HCT116 (cell line): ENCODE data around the gene SDK1. TPM values are rescaled to one million over a fixed set of nuclear protein-coding genes. Genes with fewer than 3 reads are reported as not detected.

Source experiments
- ATAC-seq: fragments of 200-7000 bp; cut with Tn5 transposase; 2 replicates; pipeline ENCODE4 v1.9.1; 2020; ENCODE audit warnings: mild to moderate bottlenecking, moderate library complexity
- BruUV-seq: library from RNA; stranded (reverse); fragments of 400-500 nt; replicated peaks from 2 replicates; lab custom pipeline; 2021; lab: Mats Ljungman, UMichigan
- CTCF ChIA-PET: fragments of 300-600 bp; sonication (Branson Sonifier 250); formaldehyde crosslinking; loops from one replicate; lab custom pipeline; 2021; ENCODE audit warnings: antibody characterized with exemption; lab: Charles Lee
- POLR2A ChIA-PET: fragments of 300-600, 350-600 bp; sonication (Branson Sonifier 250); formaldehyde crosslinking; loops from one replicate; lab custom pipeline; 2021; ENCODE audit warnings: antibody characterized with exemption; lab: Charles Lee
- RAD21 ChIA-PET, 2 experiments: fragments of 300-600 bp; sonication (Branson Sonifier 250); formaldehyde crosslinking; loops; one replicate each; lab custom pipeline; 2023; ENCODE audit warnings: low total read pairs in 2 of 2; ENCODE audit not compliant: uncharacterized antibody in 2 of 2, unreplicated experiment in 2 of 2, low non-redundant PET in 1 of 2; lab: Charles Lee
- DNase-seq: peaks from one replicate; pipeline ENCODE4 v3.0.0-alpha.2; 2010; ENCODE audit warnings: low read depth, low spot score
- H2AFZ ChIP-seq: fragments of 200-600 bp; shearing (Covaris generic), sonication (generic); 2 replicates; pipeline ENCODE4 v1.6.1; 2017; ENCODE audit warnings: low read depth, mixed run types, mixed read lengths, antibody characterized with exemption, low read length; ENCODE audit not compliant: poor library complexity, severe bottlenecking
- H3K27ac ChIP-seq: 2 replicates; pipeline ENCODE4 v1.5.1; 2012; ENCODE audit warnings: low read depth, low read length
- H3K27me3 ChIP-seq: fragments of 200-600 bp; sonication (generic); 2 replicates; pipeline ENCODE4 v1.6.1; 2016; ENCODE audit warnings: mixed run types, low read length, mixed read lengths; ENCODE audit not compliant: insufficient read depth
- H3K36me3 ChIP-seq, 2 experiments: fragments of 200-500 bp in 1 of 2; fragments of 200-600 bp in 1 of 2; sonication (Bioruptor generic) in 1 of 2; sonication (generic) in 1 of 2; 2 replicates each; pipeline versions ENCODE4 v1.5.1 to v1.6.1; 2014 to 2016; ENCODE audit warnings: low read length in 2 of 2, inconsistent platforms in 1 of 2, mixed read lengths in 1 of 2, mixed run types in 1 of 2; ENCODE audit not compliant: insufficient read depth in 2 of 2, control insufficient read depth in 1 of 2
- H3K4me1 ChIP-seq, 2 experiments: fragments of 200-600 bp in 1 of 2; sonication (generic) in 1 of 2; 2 replicates each; pipeline versions ENCODE4 v1.5.1 to v1.6.1; 2012 to 2017; ENCODE audit warnings: low read length in 2 of 2, inconsistent platforms in 1 of 2, mild to moderate bottlenecking in 1 of 2, mixed read lengths in 1 of 2, mixed run types in 1 of 2, moderate library complexity in 1 of 2; ENCODE audit not compliant: insufficient read depth in 2 of 2, control insufficient read depth in 1 of 2
- H3K4me2 ChIP-seq: fragments of 200-600 bp; sonication (generic); 2 replicates; pipeline ENCODE4 v1.6.1; 2017; ENCODE audit warnings: mixed run types, low read length, mixed read lengths
- H3K4me3 ChIP-seq, 2 experiments: fragments of 200-600 bp in 1 of 2; sonication (generic) in 1 of 2; replicated peaks in 1 of 2; 2 replicates each; pipeline ENCODE4 v1.5.1; 2011 to 2016; ENCODE audit warnings: low read length in 2 of 2, control low read depth in 1 of 2, low read depth in 1 of 2, mild to moderate bottlenecking in 1 of 2, mixed read lengths in 1 of 2, mixed run types in 1 of 2
- H3K79me2 ChIP-seq: fragments of 200-600 bp; sonication (generic); 2 replicates; pipeline ENCODE4 v1.6.1; 2017; ENCODE audit warnings: mild to moderate bottlenecking, mixed run types, low read length, moderate library complexity, mixed read lengths; ENCODE audit not compliant: insufficient read depth
- H3K9ac ChIP-seq: fragments of 200-600 bp; sonication (generic); 2 replicates; pipeline ENCODE4 v1.6.1; 2016; ENCODE audit warnings: low read length, mixed read lengths
- H3K9me2 ChIP-seq: fragments of 200-600 bp; sonication (generic), shearing (Covaris generic); 2 replicates; pipeline ENCODE4 v1.6.1; 2017; ENCODE audit warnings: mixed run types, mild to moderate bottlenecking, moderate library complexity; ENCODE audit not compliant: insufficient read depth
- H3K9me3 ChIP-seq, 2 experiments: fragments of 200-500 bp in 1 of 2; fragments of 200-600 bp in 1 of 2; sonication (Bioruptor generic) in 1 of 2; sonication (generic) in 1 of 2; 2 replicates each; pipeline ENCODE4 v1.6.1; 2014 to 2017; ENCODE audit warnings: low read length in 2 of 2, mixed read lengths in 2 of 2, inconsistent platforms in 1 of 2, low read depth in 1 of 2, mild to moderate bottlenecking in 1 of 2, mixed run types in 1 of 2, moderate library complexity in 1 of 2; ENCODE audit not compliant: control insufficient read depth in 1 of 2, insufficient read depth in 1 of 2
- H4K20me1 ChIP-seq: fragments of 200-600 bp; sonication (generic), shearing (Covaris generic); 2 replicates; pipeline ENCODE4 v1.6.1; 2017; ENCODE audit warnings: mixed run types, mild to moderate bottlenecking, moderate library complexity; ENCODE audit not compliant: insufficient read depth
- CTCF ChIP-seq, 3 experiments: fragments of 200-600 bp in 1 of 3; sonication (generic) in 1 of 3; IDR thresholded peaks in 2 of 3; conservative IDR thresholded peaks in 1 of 3; 2 replicates each; pipeline ENCODE4 v1.5.1; 2012 to 2017; ENCODE audit warnings: low read depth in 2 of 3, low read length in 2 of 3, antibody characterized with exemption in 1 of 3, borderline replicate concordance in 1 of 3, control low read depth in 1 of 3, mild to moderate bottlenecking in 1 of 3, mixed read lengths in 1 of 3, mixed run types in 1 of 3, moderate library complexity in 1 of 3; ENCODE audit not compliant: insufficient read depth in 1 of 3
- EGR1 ChIP-seq: IDR thresholded peaks from 2 replicates; pipeline ENCODE4 v1.6.1; 2012; ENCODE audit warnings: low read depth
- ELF1 ChIP-seq: IDR thresholded peaks from 2 replicates; pipeline ENCODE4 v1.6.1; 2012; ENCODE audit warnings: low read depth, borderline replicate concordance
- EZH2 ChIP-seq: fragments of 200-600 bp; sonication (generic); IDR thresholded peaks from 2 replicates; pipeline ENCODE4 v1.6.1; 2017; ENCODE audit warnings: antibody characterized with exemption, mixed run types
- RAD21 ChIP-seq: IDR thresholded peaks from 2 replicates; pipeline ENCODE4 v1.6.1; 2012; ENCODE audit warnings: low read depth, mild to moderate bottlenecking
- SP1 ChIP-seq: IDR thresholded peaks from 2 replicates; pipeline ENCODE4 v1.6.1; 2012; ENCODE audit warnings: low read depth
- TCF7L2 ChIP-seq: IDR thresholded peaks from 2 replicates; pipeline ENCODE4 v1.7.0; 2011; ENCODE audit warnings: borderline replicate concordance, inconsistent platforms; ENCODE audit not compliant: insufficient read depth, insufficient read length; ENCODE audit errors: extremely low read depth
- YY1 ChIP-seq: IDR thresholded peaks from 2 replicates; pipeline ENCODE4 v1.6.1; 2011; ENCODE audit warnings: low read length, low read depth, moderate library complexity, mild to moderate bottlenecking; ENCODE audit not compliant: insufficient replicate concordance; ENCODE audit errors: extremely low read depth
- ZBTB33 ChIP-seq: IDR thresholded peaks from 2 replicates; pipeline ENCODE4 v1.6.1; 2011; ENCODE audit warnings: mild to moderate bottlenecking, low read length, moderate library complexity; ENCODE audit not compliant: insufficient replicate concordance; ENCODE audit errors: extremely low read depth
- ZFX ChIP-seq: fragments of 450-650 bp; IDR thresholded peaks from 2 replicates; pipeline ENCODE4 v1.6.1; 2017
- intact Hi-C: fragments of 100-400 bp; cut with micrococcal nuclease; formaldehyde crosslinking; loops from 2 replicates; pipeline ENCODE4 v1.10.0; 2022
- total RNA-seq: library from RNA; stranded (reverse); gene quantifications from one replicate; pipeline ENCODE4 v1.2.1, GENCODE V29; 2021; ENCODE audit not compliant: unreplicated experiment
- TF ChIP-seq, protein P1 (sequence below): IDR thresholded peaks from 2 replicates; pipeline ENCODE4 v1.6.1; 2012
- TF ChIP-seq, protein P2 (sequence below): IDR thresholded peaks from 2 replicates; pipeline ENCODE4 v1.6.1; 2012

The SDK1 gene
- total RNA-seq, 1 experiment from 2014 or later, result 0.05 TPM

DNA sequence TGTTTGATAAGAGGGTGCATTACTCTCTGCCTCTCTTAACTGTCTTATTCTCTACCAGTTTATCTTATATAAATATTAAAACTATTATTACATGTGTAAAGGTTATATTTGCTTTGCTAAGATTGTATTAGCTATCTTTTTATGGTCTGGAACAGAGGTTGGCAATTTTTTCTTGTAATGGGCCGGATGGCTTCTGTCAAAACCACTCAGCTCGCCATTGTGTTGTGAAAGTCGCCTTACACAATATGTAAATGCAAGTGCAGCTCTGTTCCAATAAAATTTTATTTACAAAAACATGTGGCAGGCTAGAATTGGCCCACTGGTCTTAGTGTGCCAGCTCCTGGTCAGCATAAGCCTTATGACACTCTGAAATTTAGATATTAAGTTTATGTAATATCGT lies 185.8 kb downstream of the SDK1 start:
- intact Hi-C loops, result no loop called here
- no peaks in the 10 kb centered on the region for H3K4me1 ChIP-seq
- H3K9ac ChIP-seq, result no peak overlapping the region
- H3K4me2 ChIP-seq, result no peak overlapping the region
- no peak for ATAC-seq
- ChIA-PET RAD21 (no interaction called here), CTCF (interaction anchor here (0.7 kb wide), 1 partner anchor 61 kb away, joined by 3 read pairs; no protein-coding TSS in a partner anchor), POLR2A (no interaction called here)
- no peaks in the 10 kb centered on the region for H3K36me3 ChIP-seq
- no peak overlapping the region for H3K27ac ChIP-seq
- TF ChIP-seq YY1, result no peak
- TF ChIP-seq ZFX, result no peak
- no peak for TF ChIP-seq ELF1
- TF ChIP-seq TCF7L2, result no peak
- no peak for TF ChIP-seq ZBTB33
- H3K4me3 ChIP-seq, result no peak overlapping the region
- BruUV-seq, result no TSS peak
- no peaks in the 10 kb centered on the region for H3K79me2 ChIP-seq
- H3K9me3 ChIP-seq, result no peaks in the 10 kb centered on the region
- no peak for DNase-seq
- no peaks in the 10 kb centered on the region; the same call in 1 of the 2 replicates for H4K20me1 ChIP-seq
- H3K9me2 ChIP-seq, result no peaks in the 10 kb centered on the region
- no peak overlapping the region for H2AFZ ChIP-seq
- H3K27me3 ChIP-seq, result peaks cover 49% of the 10 kb centered on the region

DNA sequence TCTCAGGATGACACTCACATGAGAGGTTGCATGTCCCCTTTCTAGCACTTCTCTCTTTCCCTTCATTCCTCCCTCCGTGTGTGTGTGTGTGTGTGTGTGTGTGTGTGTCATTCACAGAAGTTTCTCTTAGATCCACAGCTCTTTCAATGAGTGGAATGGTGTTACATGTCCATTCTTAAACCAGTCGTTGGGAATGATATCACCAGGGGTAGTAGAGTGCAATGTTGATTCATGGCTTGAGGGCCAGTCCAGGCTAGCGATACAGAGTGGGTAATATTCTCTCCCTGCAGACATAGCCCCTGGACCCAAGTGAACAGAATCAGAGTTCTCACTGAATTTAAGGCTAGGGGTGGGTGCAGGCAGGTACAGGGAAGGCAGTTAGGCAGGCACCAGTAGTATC lies 187.8 kb downstream of the SDK1 start:
- DNase-seq (no peak), ATAC-seq (no peak)
- intact Hi-C loops, result no loop called here
- Histone ChIP-seq H3K9me3 (no peaks in the 10 kb centered on the region), H3K4me2 (no peak overlapping the region), H4K20me1 (no peaks in the 10 kb centered on the region; the same call in 1 of the 2 replicates), H3K27me3 (peaks cover 44% of the 10 kb centered on the region), H3K79me2 (no peaks in the 10 kb centered on the region), H3K4me3 (no peak overlapping the region), H3K9ac (no peak overlapping the region), H3K4me1 (no peaks in the 10 kb centered on the region), H3K36me3 (no peaks in the 10 kb centered on the region), H3K27ac (no peak overlapping the region), H2AFZ (no peak overlapping the region), H3K9me2 (no peaks in the 10 kb centered on the region)
- RAD21 ChIA-PET, result no interaction called here
- POLR2A ChIA-PET, result no interaction called here
- CTCF ChIA-PET, result no interaction called here
- no TSS peak for BruUV-seq
- no peak for TF ChIP-seq EGR1
- TF ChIP-seq RAD21, result no peak
- TF ChIP-seq SP1, result no peak
- TF ChIP-seq EZH2, result no peak
- no peak for TF ChIP-seq CTCF (IDR thresholded peaks at IDR 0.05 in 2 of 3, conservative IDR thresholded peaks at IDR 0.05 in 1 of 3; ENCODE audit: borderline replicate concordance in 1 of 3, insufficient read depth in 1 of 3, low read depth in 2 of 3, low read length in 2 of 3)
- TF ChIP-seq, protein P1, sequence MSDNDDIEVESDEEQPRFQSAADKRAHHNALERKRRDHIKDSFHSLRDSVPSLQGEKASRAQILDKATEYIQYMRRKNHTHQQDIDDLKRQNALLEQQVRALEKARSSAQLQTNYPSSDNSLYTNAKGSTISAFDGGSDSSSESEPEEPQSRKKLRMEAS, result no peak
- TF ChIP-seq, protein P2, sequence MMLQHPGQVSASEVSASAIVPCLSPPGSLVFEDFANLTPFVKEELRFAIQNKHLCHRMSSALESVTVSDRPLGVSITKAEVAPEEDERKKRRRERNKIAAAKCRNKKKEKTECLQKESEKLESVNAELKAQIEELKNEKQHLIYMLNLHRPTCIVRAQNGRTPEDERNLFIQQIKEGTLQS, result no peak
